K562 (cell line): ENCODE data around the gene NECTIN1. TPM values are rescaled to one million over a fixed set of nuclear protein-coding genes. Genes with fewer than 3 reads are reported as not detected.

ENCODE experiments used
- ATAC-seq: fragments of 200-7000 bp; cut with Tn5 transposase; 3 replicates; pipeline ENCODE4 v1.9.1; 2020; ENCODE audit warnings: moderate library complexity
- BruUV-seq: library from RNA; stranded (reverse); fragments of 400-500 nt; replicated peaks from 2 replicates; lab custom pipeline; 2021; lab: Mats Ljungman, UMichigan
- CTCF ChIA-PET: fragments of 300-600 bp; formaldehyde crosslinking; extraction: SDS; loops from one replicate; lab custom pipeline; 2021; ENCODE audit warnings: low intra/inter-chr PET ratio; lab: Yijun Ruan, JAX
- POLR2A ChIA-PET: fragments of 300-600, 350-650 bp; sonication (Branson Sonifier 250); formaldehyde crosslinking; extraction: SDS; loops from one replicate; lab custom pipeline; 2021; ENCODE audit warnings: antibody characterized with exemption, inconsistent platforms; lab: Yijun Ruan, JAX
- DNase-seq, 4 experiments: peaks; one replicate each; pipeline versions ENCODE4 v3.0.0 to v3.0.0-alpha.2; 2011 to 2018; ENCODE audit warnings: low spot score in 3 of 4, mixed read lengths in 3 of 4; ENCODE audit errors: extremely low read depth in 1 of 4
- FAIRE-seq: peaks from 2 replicates; lab custom pipeline; 2011; peaks lifted over from hg19 to GRCh38; lab: Jason Lieb, UNC
- H2AFZ ChIP-seq: 2 replicates; pipeline ENCODE4 v1.6.0; 2011; ENCODE audit warnings: low read depth, low read length, control low read depth, inconsistent platforms
- H3K27ac ChIP-seq: fragments of 200-600 bp; 3 replicates; pipeline ENCODE4 v1.8.0; 2011; ENCODE audit warnings: low read depth, mild to moderate bottlenecking, control low read depth, inconsistent platforms, low read length, moderate library complexity, mixed read lengths; ENCODE audit errors: extremely low read depth
- H3K27me3 ChIP-seq, 2 experiments: fragments of 300-600 bp in 1 of 2; 2 replicates in 1 of 2; 3 replicates in 1 of 2; pipeline versions ENCODE4 v1.6.0 to v1.8.0; 2011; ENCODE audit warnings: inconsistent platforms in 2 of 2, low read length in 2 of 2, mild to moderate bottlenecking in 1 of 2, mixed read lengths in 1 of 2, moderate library complexity in 1 of 2; ENCODE audit not compliant: control insufficient read depth in 2 of 2, insufficient read depth in 2 of 2
- H3K36me3 ChIP-seq: fragments of 300-600 bp; 3 replicates; pipeline ENCODE4 v1.8.0; 2011; ENCODE audit warnings: mild to moderate bottlenecking, low read length, inconsistent platforms; ENCODE audit not compliant: control insufficient read depth, insufficient read depth
- H3K4me1 ChIP-seq, 2 experiments: fragments of 200-600 bp in 1 of 2; replicated peaks in 1 of 2; 2 replicates in 1 of 2; 3 replicates in 1 of 2; pipeline versions ENCODE4 v1.5.1 to v1.8.0; 2011; ENCODE audit warnings: inconsistent platforms in 2 of 2, low read length in 2 of 2, mild to moderate bottlenecking in 1 of 2, mixed read lengths in 1 of 2, moderate library complexity in 1 of 2; ENCODE audit not compliant: control insufficient read depth in 2 of 2, insufficient read depth in 2 of 2
- H3K4me2 ChIP-seq: 2 replicates; pipeline ENCODE4 v1.6.1; 2011; ENCODE audit warnings: low read length, control low read depth, inconsistent platforms, mixed read lengths; ENCODE audit not compliant: insufficient read depth
- H3K4me3 ChIP-seq: fragments of 200-600 bp; sonication (generic), shearing (Covaris generic); 2 replicates; pipeline ENCODE4 v1.5.1; 2016; ENCODE audit warnings: control low read depth, inconsistent platforms
- H3K79me2 ChIP-seq: fragments of 200-600 bp; 3 replicates; pipeline ENCODE4 v1.8.0; 2011; ENCODE audit warnings: low read length, inconsistent platforms; ENCODE audit not compliant: control insufficient read depth, insufficient read depth
- H3K9ac ChIP-seq, 2 experiments: 2 replicates each; pipeline versions ENCODE4 v1.6.0 to v1.6.1; 2011; ENCODE audit warnings: low read depth in 2 of 2, low read length in 2 of 2, control low read depth in 1 of 2, inconsistent platforms in 1 of 2, mild to moderate bottlenecking in 1 of 2, mixed read lengths in 1 of 2; ENCODE audit not compliant: insufficient read depth in 1 of 2
- H3K9me1 ChIP-seq: one replicate; pipeline ENCODE4 v1.6.0; 2011; ENCODE audit warnings: inconsistent platforms, mild to moderate bottlenecking, low read length, moderate library complexity; ENCODE audit not compliant: control insufficient read depth, insufficient read depth
- H3K9me3 ChIP-seq: replicated peaks from 2 replicates; pipeline ENCODE4 v1.5.1; 2011; ENCODE audit warnings: low read depth, low read length, inconsistent platforms; ENCODE audit not compliant: control insufficient read depth, insufficient read depth
- H4K20me1 ChIP-seq: replicated peaks from 2 replicates; pipeline ENCODE4 v1.6.1; 2011; ENCODE audit warnings: low read length, inconsistent platforms, mixed read lengths; ENCODE audit not compliant: control insufficient read depth, insufficient read depth
- CBX2 ChIP-seq: fragments of 200-600 bp; sonication (generic); IDR thresholded peaks from one replicate; pipeline ENCODE4 v1.6.1; 2012; ENCODE audit warnings: mild to moderate bottlenecking, low read length, inconsistent platforms; ENCODE audit not compliant: insufficient read depth, poor library complexity, severe bottlenecking
- CLOCK ChIP-seq: fragments of 250-450 bp; sonication (Bioruptor Pico); IDR thresholded peaks from 2 replicates; pipeline ENCODE4 v1.4.0; 2020; ENCODE audit warnings: mild to moderate bottlenecking, moderate library complexity, borderline replicate concordance
- FOXA3 ChIP-seq, 2 experiments: fragments of 450-650 bp in 1 of 2; sonication (generic) in 1 of 2; formaldehyde crosslinking; IDR thresholded peaks in 1 of 2; conservative IDR thresholded peaks in 1 of 2; 2 replicates each; pipeline versions ENCODE4 v1.4.0 to v1.8.0; 2020 to 2022; ENCODE audit warnings: mild to moderate bottlenecking in 2 of 2, missing genetic modification reagents in 1 of 2
- HDAC2 ChIP-seq: fragments of 450-650 bp; IDR thresholded peaks from 2 replicates; pipeline ENCODE4 v1.6.1; 2016; ENCODE audit warnings: mild to moderate bottlenecking
- MEF2D ChIP-seq: conservative IDR thresholded peaks from 2 replicates; pipeline ENCODE4 v1.6.1; 2016; ENCODE audit warnings: low read depth, missing genetic modification characterization, missing compliant biosample characterization
- NCOA2 ChIP-seq, 2 experiments: fragments of 450-650 bp; IDR thresholded peaks; 2 replicates each; pipeline ENCODE4 v1.6.1; 2018; ENCODE audit warnings: mild to moderate bottlenecking in 2 of 2, moderate library complexity in 1 of 2; ENCODE audit not compliant: partially characterized antibody in 2 of 2
- RBM25 ChIP-seq: fragments of 200-400 bp; formaldehyde crosslinking; IDR thresholded peaks from 2 replicates; pipeline ENCODE4 v1.6.1; 2018; ENCODE audit warnings: low read length, low read depth, moderate library complexity; ENCODE audit not compliant: severe bottlenecking
- SMC3 ChIP-seq: conservative IDR thresholded peaks from 2 replicates; pipeline ENCODE4 v1.6.1; 2011; ENCODE audit warnings: low read depth, low read length, improper control_type of control experiment; ENCODE audit not compliant: insufficient read depth
- ZNF24 ChIP-seq: fragments of 450-650 bp; IDR thresholded peaks from 2 replicates; pipeline ENCODE4 v1.6.1; 2016
- WGBS: fragments of 100-300 bp; shearing (Covaris generic); methylation state at CpG from one replicate; pipeline ENCODE4 v1.1.6; 2016; ENCODE audit warnings: low coverage, mixed read lengths; ENCODE audit not compliant: insufficient coverage; ENCODE audit errors: missing lambda C conversion rate; 5-methylcytosine and 5-hydroxymethylcytosine counted together
- in situ Hi-C: fragments of 300-500 bp; cut with MboI; formaldehyde crosslinking; loops from 4 replicates; pipeline ENCODE4 v1.15.0; 2018; ENCODE audit warnings: inconsistent platforms, mixed read lengths
- intact Hi-C: fragments of 100-400 bp; cut with micrococcal nuclease; formaldehyde crosslinking; loops from 2 replicates; pipeline ENCODE4 v1.14.2; 2022
- polyA plus RNA-seq, 8 experiments: library from polyadenylated mRNA; depleted of rRNA in 4 of 8; stranded (reverse) in 5 of 8; unstranded in 3 of 8; fragments of >200 nt; fragmentation: Nextera tagmentation in 2 of 8; fragmentation: Illumina TruSeq in 1 of 8; extraction: Ambion mirVana in 2 of 8; extraction: Trizol in 1 of 8; gene quantifications; 2 replicates each; pipeline versions ENCODE4 v1.2.1 to v1.2.3, GENCODE V29; 2011 to 2014; ENCODE audit warnings: inconsistent platforms in 1 of 8, missing spikeins in 1 of 8
- total RNA-seq, 7 experiments: library from RNA; depleted of rRNA in 6 of 7; stranded (reverse); fragments of >200 nt in 6 of 7; fragmentation: Illumina TruSeq in 2 of 7; extraction: Trizol in 2 of 7; gene quantifications; 2 replicates each; pipeline versions ENCODE4 v1.2.1 to v1.2.3, GENCODE V29; 2011 to 2021; ENCODE audit warnings: low replicate concordance in 1 of 7
- TF ChIP-seq, protein P1 (sequence below), 3 experiments: IDR thresholded peaks in 2 of 3; conservative IDR thresholded peaks in 1 of 3; 2 replicates each; pipeline ENCODE4 v1.5.1; 2011 to 2012; ENCODE audit warnings: low read length in 3 of 3, mild to moderate bottlenecking in 3 of 3, control low read depth in 2 of 3, improper control_type of control experiment in 1 of 3, inconsistent platforms in 1 of 3, low read depth in 1 of 3, mixed read lengths in 1 of 3, moderate library complexity in 1 of 3; ENCODE audit not compliant: insufficient read depth in 2 of 3

Gene NECTIN1
- total and polyA plus RNA-seq, 9 of the 15 experiments (the other 6 are each of a cell fraction or from before 2014, with no cell fraction given): 0.09 to 0.53 (median 0.23) TPM; not detected in 2

- peak; percentile 92 for ATAC-seq
- peak; percentile 77 for TF ChIP-seq ZNF24
- TF ChIP-seq SMC3: peak; percentile 42; the same call in 1 of the 2 replicates
- no peak for TF ChIP-seq FOXA3 (CRISPR knock-in tag; conservative IDR thresholded peaks at IDR 0.05 in 1 of 2, IDR thresholded peaks at IDR 0.05 in 1 of 2)
- no peak for TF ChIP-seq MEF2D
- TF ChIP-seq HDAC2: no peak
- no peak for TF ChIP-seq RBM25
- TF ChIP-seq NCOA2 (IDR thresholded peaks at IDR 0.05; ENCODE audit: partially characterized antibody in 2 of 2): no peak
- no peak for TF ChIP-seq CLOCK (CRISPR knock-in tag)
- TF ChIP-seq, protein P1, sequence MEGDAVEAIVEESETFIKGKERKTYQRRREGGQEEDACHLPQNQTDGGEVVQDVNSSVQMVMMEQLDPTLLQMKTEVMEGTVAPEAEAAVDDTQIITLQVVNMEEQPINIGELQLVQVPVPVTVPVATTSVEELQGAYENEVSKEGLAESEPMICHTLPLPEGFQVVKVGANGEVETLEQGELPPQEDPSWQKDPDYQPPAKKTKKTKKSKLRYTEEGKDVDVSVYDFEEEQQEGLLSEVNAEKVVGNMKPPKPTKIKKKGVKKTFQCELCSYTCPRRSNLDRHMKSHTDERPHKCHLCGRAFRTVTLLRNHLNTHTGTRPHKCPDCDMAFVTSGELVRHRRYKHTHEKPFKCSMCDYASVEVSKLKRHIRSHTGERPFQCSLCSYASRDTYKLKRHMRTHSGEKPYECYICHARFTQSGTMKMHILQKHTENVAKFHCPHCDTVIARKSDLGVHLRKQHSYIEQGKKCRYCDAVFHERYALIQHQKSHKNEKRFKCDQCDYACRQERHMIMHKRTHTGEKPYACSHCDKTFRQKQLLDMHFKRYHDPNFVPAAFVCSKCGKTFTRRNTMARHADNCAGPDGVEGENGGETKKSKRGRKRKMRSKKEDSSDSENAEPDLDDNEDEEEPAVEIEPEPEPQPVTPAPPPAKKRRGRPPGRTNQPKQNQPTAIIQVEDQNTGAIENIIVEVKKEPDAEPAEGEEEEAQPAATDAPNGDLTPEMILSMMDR (IDR thresholded peaks at IDR 0.05 in 2 of 3, conservative IDR thresholded peaks at IDR 0.05 in 1 of 3; ENCODE audit: insufficient read depth in 2 of 3, low read depth in 1 of 3, low read length in 3 of 3): peak; percentile 62 to 79 (median 67)
- TF ChIP-seq CBX2: no peak
These were observed 86.8 kb downstream of the NECTIN1 start for GRCh38 chr11:119641983-119642745.

More at GRCh38 chr11:119641983-119642745, 86.8 kb downstream of the NECTIN1 start:
- peak; percentile 48 to 72 (median 70) for DNase-seq
- no peak overlapping the region for H3K27ac ChIP-seq
- H3K36me3 ChIP-seq: no peaks in the 10 kb centered on the region
- in situ Hi-C loops (no loop called here), intact Hi-C loops (no loop called here)
- FAIRE-seq: peak; percentile 76
- H3K9me3 ChIP-seq: no peaks in the 10 kb centered on the region
- H3K4me1 ChIP-seq: no peaks in the 10 kb centered on the region
- peaks cover 7 to 62% of the 10 kb centered on the region in 2 experiments; a peak in 3 of 5 replicates for H3K27me3 ChIP-seq
- 3% methylated on average over 7 of the region's 12 CpGs for WGBS
- no peaks in the 10 kb centered on the region for H3K9me1 ChIP-seq
- H3K4me2 ChIP-seq: no peak overlapping the region
- H3K4me3 ChIP-seq: no peak overlapping the region
- ChIA-PET POLR2A (interaction anchor here (2.0 kb wide), 1 partner anchor 10 kb away, joined by 7 read pairs; no protein-coding TSS in a partner anchor), CTCF (interaction anchor here (1.1 kb wide), 1 partner anchor 161 kb away, joined by 4 read pairs; no protein-coding TSS in a partner anchor)
- H4K20me1 ChIP-seq: peaks cover 13% of the 10 kb centered on the region
- H3K79me2 ChIP-seq: no peaks in the 10 kb centered on the region
- H3K9ac ChIP-seq: no peak overlapping the region
- no TSS peak for BruUV-seq
- H2AFZ ChIP-seq: no peak overlapping the region
